ENCODE measurements around the gene TNIP1. TPM values are rescaled to one million over a fixed set of nuclear protein-coding genes. Genes with fewer than 3 reads are reported as not detected.

The TNIP1 gene
- polyA plus RNA-seq, 1 experiment: 42.6 TPM

DNA sequence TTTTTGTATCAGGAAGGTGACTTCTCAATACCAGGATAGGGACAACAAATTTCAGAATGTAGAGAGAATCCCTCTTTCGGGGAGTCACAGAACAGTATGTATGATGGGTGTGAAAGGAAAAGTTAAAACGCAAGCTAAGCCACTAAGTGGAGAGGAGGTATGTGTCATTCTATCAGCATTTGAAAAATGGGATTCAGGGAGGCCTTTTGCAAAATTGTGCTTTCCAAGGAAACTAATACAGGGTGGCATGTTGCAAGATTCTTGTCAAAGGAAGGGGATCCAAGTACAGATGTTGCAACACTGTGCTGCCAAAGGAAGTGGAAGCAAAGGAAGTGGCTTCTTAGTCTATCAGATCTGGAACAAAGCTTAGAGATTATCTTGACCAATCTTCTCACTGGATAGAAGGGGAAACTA lies 12.6 kb upstream of the TNIP1 start:
- Histone ChIP-seq H3K4me3 (ENCODE audit: low read depth, low read length) (no peak overlapping the region), H3K9me3 (ENCODE audit: control insufficient read depth, insufficient read depth, low read length) (no peaks in the 10 kb centered on the region), H3K27ac (ENCODE audit: low read depth, low read length) (peak overlapping the region; percentile 89), H3K27me3 (ENCODE audit: control insufficient read depth, insufficient read depth, low read length) (no peaks in the 10 kb centered on the region)
- ChIA-PET POLR2A (interaction anchor here (0.8 to 2.1 kb wide), 5 partner anchors 13 to 55 kb away, joined by 3 to 13 read pairs (median 4); partner anchors contain the start of gene TNIP1), CTCF (interaction anchor here (0.7 to 1.3 kb wide), 5 partner anchors 11 to 91 kb away, joined by 3 to 4 read pairs (median 3); no protein-coding TSS in a partner anchor)
- TF ChIP-seq, protein P1, sequence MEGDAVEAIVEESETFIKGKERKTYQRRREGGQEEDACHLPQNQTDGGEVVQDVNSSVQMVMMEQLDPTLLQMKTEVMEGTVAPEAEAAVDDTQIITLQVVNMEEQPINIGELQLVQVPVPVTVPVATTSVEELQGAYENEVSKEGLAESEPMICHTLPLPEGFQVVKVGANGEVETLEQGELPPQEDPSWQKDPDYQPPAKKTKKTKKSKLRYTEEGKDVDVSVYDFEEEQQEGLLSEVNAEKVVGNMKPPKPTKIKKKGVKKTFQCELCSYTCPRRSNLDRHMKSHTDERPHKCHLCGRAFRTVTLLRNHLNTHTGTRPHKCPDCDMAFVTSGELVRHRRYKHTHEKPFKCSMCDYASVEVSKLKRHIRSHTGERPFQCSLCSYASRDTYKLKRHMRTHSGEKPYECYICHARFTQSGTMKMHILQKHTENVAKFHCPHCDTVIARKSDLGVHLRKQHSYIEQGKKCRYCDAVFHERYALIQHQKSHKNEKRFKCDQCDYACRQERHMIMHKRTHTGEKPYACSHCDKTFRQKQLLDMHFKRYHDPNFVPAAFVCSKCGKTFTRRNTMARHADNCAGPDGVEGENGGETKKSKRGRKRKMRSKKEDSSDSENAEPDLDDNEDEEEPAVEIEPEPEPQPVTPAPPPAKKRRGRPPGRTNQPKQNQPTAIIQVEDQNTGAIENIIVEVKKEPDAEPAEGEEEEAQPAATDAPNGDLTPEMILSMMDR (IDR thresholded peaks at IDR 0.05; ENCODE audit: low read depth, low read length): no peak
- no peak for DNase-seq (ENCODE audit: low read depth, low spot score)

GRCh38 chr5:151092762-151093161 lies 11.9 kb upstream of the TNIP1 start:
- H3K4me3 ChIP-seq (ENCODE audit: low read depth, low read length): no peak overlapping the region
- H3K27ac ChIP-seq (ENCODE audit: low read depth, low read length): peak overlapping the region; percentile 57
- TF ChIP-seq, protein P1 (IDR thresholded peaks at IDR 0.05; ENCODE audit: low read depth, low read length): no peak
- no peaks in the 10 kb centered on the region for H3K9me3 ChIP-seq (ENCODE audit: control insufficient read depth, insufficient read depth, low read length)
- H3K27me3 ChIP-seq (ENCODE audit: control insufficient read depth, insufficient read depth, low read length): no peaks in the 10 kb centered on the region
- POLR2A ChIA-PET: interaction anchor here (0.9 to 2.1 kb wide), 2 partner anchors 9 to 12 kb away, joined by 6 to 13 read pairs; partner anchors contain the start of gene TNIP1
- CTCF ChIA-PET: interaction anchor here (0.7 to 1.3 kb wide), 3 partner anchors 10 to 90 kb away, joined by 3 to 4 read pairs (median 3); no protein-coding TSS in a partner anchor
- DNase-seq (ENCODE audit: low read depth, low spot score): no peak

DNA sequence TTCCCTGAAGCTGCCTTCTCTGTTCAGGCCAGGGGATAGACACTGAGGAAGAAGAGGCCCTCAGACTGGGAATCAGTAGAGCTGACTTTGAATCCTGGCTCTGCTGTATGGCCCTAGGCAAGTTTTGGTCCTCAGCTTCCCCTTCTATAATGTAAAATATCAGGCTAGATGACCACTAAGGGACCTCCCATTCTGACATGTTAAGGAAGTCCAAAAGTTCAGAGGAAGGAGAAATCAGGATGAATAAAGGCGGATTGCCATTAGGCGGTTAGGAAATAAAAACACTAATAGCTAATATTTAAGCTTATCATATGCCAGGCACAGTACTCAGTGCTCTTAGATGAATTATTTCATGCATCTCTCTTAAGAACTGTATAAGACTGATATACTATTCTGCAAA lies 8.9 kb upstream of the TNIP1 start:
- Histone ChIP-seq H3K9me3 (ENCODE audit: control insufficient read depth, insufficient read depth, low read length) (no peaks in the 10 kb centered on the region), H3K27ac (ENCODE audit: low read depth, low read length) (no peak overlapping the region), H3K4me3 (ENCODE audit: low read depth, low read length) (no peak overlapping the region), H3K27me3 (ENCODE audit: control insufficient read depth, insufficient read depth, low read length) (no peaks in the 10 kb centered on the region)
- TF ChIP-seq, protein P1 (IDR thresholded peaks at IDR 0.05; ENCODE audit: low read depth, low read length): no peak
- POLR2A ChIA-PET: interaction anchor here (1.0 kb wide), 1 partner anchor 8 kb away, joined by 3 read pairs; no protein-coding TSS in a partner anchor
- CTCF ChIA-PET: interaction anchor here (1.0 to 2.5 kb wide), 4 partner anchors 8 to 41 kb away, joined by 3 to 16 read pairs (median 8); partner anchors contain the start of gene TNIP1
- DNase-seq (ENCODE audit: low read depth, low spot score): no peak

DNA sequence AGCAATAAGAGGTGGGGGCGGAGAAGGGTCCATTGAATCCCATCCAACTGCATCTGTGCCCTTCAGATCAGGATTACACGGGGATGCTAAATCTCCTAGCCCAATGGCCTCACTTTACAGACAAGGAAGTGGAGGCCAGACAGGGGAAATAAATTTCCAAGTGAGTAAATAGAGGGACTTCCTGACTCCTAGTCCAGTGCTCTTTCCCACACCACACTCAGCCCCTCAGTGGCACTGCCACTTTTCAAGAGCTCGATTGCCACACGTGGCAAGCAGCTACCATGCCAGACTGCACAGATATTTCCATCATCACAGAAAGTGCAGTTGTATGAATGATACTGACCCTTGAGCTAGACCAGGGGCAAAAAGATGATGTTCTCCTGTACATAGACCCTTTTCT lies 8.2 kb upstream of the TNIP1 start:
- TF ChIP-seq, protein P1 (IDR thresholded peaks at IDR 0.05; ENCODE audit: low read depth, low read length): no peak
- POLR2A ChIA-PET: no interaction called here
- Histone ChIP-seq H3K27ac (ENCODE audit: low read depth, low read length) (no peak overlapping the region), H3K4me3 (ENCODE audit: low read depth, low read length) (no peak overlapping the region), H3K27me3 (ENCODE audit: control insufficient read depth, insufficient read depth, low read length) (no peaks in the 10 kb centered on the region), H3K9me3 (ENCODE audit: control insufficient read depth, insufficient read depth, low read length) (no peaks in the 10 kb centered on the region)
- CTCF ChIA-PET: interaction anchor here (1.3 to 2.5 kb wide), 3 partner anchors 26 to 40 kb away, joined by 4 to 16 read pairs (median 11); no protein-coding TSS in a partner anchor
- no peak for DNase-seq (ENCODE audit: low read depth, low spot score)

DNA sequence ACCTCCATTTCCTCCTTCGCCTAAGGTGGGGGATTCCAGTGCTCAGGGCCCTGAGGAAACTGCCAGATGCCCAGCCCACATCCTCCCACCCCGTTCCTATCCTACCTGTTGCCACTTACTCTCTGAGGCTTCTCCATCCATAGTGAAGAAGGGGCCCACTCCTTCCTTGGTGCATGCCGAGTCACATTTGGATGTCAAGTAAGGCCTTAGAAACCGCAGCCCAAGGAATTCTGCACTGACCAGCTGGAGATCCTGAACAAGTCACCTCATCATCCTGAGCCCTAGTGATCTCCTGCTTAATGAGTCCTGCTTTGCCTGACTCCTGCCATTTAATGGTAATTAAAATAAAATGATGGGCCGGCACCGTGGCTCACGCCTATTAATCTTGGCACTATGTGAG lies 6.7 kb upstream of the TNIP1 start:
- Histone ChIP-seq H3K4me3 (ENCODE audit: low read depth, low read length) (no peak overlapping the region), H3K27ac (ENCODE audit: low read depth, low read length) (no peak overlapping the region), H3K9me3 (ENCODE audit: control insufficient read depth, insufficient read depth, low read length) (no peaks in the 10 kb centered on the region), H3K27me3 (ENCODE audit: control insufficient read depth, insufficient read depth, low read length) (no peaks in the 10 kb centered on the region)
- POLR2A ChIA-PET: no interaction called here
- CTCF ChIA-PET: interaction anchor here (2.0 kb wide), 1 partner anchor 28 kb away, joined by 10 read pairs; no protein-coding TSS in a partner anchor
- no peak for DNase-seq (ENCODE audit: low read depth, low spot score)
- TF ChIP-seq, protein P1 (IDR thresholded peaks at IDR 0.05; ENCODE audit: low read depth, low read length): no peak

All from AG04450 (cell line).